Hematopoietic multipotent progenitor cell treated with erythropoietin and hydrocortisone succinate and interleukin-3 and kit ligand, for 4 days (in vitro differentiated cells): Measurements from ENCODE around the gene SNX20.
A peak's percentile ranks its signal among the peaks of the same experiment; 100 is the strongest.

Experiments
- DNase-seq: peaks from one replicate; pipeline ENCODE4 v3.0.0-alpha.2; 2015

SNX20 gene

DNA sequence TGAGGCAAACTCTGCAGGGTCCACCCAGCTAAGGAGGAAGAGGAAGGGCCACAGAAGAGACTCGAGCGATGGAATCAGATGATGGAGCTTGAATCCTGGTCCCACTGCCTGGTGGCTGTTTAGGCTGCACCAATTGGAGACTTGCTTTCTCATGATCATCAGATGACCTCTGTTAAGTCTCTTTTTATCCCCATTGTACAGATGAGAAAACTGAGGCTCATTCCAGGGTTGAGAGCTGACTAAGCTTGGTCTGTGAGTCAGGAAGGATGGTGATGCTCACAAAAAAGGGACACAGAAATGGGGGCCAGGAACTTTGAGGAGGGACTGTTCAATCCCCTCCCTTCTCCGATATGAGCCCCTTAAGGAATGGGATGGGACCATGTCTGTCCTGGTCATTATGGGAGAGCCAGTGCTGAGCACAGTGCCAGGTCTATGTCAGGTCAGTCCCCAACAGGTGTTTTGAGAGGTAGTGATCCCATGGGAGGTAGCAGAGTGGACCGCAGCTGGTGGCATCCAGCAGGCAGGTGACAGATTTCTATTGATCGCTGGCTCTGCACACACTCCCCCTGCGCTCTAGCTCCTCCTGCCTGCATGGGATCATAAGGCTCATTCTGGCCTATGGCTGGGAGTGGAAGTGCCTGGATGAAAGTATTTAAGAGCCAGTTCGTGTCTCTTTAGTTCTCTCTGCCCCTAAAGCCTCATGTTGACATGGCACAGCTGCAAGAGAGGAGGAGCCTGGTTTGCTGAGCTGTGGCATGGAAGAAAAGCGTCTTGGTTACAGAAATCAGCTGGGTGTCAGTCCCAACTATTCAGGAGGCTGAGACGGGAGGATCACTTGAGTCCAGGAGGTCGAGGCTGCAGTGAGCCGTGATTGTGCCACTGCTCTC, 27.2 kb downstream of the SNX20 start:
- DNase-seq = no peak

DNA sequence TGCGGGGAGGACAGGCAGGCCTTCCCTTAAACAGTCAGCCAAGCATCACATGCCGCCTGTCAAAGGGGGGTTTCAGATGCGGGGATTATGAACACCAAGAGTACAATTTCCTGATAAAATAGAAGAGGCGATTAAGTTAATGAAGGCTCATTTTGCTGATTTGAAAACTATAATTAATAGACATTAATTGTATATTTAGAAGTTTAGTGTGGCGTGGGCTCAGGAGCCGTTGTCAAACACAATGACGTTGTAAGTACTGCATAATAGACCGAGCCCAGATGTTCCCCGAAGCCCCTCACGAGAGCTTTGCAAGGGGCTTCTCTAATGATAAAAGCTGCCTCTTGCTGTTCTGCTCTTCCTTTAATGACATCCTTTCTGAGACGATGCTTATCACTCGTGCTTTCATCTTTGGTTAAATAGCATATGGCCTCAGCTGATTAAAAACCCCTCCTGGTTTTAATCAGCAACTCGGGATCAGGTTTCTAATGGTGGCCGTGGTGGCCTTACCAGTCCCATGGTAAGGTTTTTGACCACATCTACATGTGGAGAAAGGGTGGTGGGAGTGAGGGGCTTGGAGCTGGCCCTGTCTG, 28.2 kb downstream of the SNX20 start:
- DNase-seq = peak; percentile 53

DNA sequence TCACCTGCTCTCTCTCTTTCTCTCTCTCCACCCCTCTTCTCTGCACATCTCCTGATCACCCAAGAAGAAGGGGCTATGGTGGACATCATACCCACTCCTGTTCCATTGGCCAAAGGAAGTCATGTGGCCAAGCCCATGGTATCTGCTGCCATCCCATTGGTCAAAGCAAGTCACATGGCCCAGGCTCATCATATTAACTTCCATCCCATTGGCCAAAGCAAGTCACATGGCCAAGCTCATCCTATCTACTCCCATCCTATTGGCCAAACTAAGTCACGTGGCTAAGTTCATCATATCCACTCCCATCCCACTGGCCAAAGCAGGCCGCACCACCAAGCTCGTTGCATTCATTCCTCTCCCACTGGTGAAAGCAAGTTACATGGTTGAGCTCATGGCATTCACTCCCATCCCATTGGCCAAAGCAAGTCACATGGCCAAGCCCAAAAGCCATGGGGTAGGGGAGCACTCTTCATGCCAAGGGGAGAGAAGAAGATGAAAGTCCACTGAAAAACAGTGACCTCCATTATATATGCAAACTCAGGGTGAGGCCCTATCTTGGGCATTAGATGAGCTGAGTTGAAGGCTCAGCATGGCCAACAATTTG, 29.2 kb downstream of the SNX20 start:
- DNase-seq = no peak

DNA sequence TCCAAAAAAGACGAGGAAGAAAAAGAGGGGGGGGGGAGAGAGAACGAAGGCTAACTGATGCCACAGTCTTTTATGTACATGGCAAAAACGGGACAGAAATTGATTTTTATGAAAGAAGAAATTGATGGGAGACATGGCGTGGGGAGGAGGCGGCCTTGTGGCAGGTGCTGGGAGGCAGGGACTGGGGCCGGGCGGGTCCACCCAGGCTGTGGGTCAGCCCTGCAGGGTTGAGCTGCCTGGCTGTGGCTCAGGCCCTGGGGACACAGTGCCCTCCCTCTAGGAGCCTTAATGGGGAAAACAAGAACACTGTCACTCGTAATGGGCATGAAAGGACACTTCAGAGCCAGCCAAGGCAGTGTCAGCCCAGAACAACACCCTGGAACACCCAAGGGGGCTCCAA, 34.8 kb downstream of the SNX20 start:
- DNase-seq = no peak

DNA sequence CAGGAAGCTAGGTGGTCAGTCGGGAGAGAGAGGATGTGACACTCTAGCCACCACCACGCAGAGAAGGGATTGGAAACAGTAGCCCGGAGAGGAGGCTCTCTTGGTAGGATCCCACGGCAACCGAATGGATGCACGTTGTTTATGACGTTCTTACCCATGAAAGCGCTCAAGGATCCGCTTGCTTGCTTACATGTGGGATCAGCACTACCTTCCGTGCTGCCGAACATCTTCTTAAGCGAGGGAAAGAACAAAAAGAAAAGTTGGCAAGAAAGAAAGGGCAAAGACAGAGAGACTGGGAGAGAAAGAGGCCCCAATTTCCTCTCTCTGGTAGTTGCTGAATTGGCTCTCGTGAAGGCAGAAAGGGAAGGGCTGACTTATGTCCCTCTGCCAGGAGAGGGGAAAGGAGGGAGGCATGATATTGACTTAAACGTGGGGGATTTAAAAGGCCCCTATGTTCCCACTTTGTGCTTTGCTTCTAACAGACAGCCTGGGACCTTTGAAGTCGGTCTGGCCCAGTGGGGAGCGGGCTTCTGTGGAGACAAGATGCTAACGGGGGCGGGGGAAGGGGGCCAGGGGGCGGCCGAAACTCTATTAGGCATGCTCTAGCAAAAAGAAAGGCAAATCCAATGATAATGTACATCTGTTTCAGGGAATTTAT, 35.4 kb downstream of the SNX20 start:
- DNase-seq = no peak

DNA sequence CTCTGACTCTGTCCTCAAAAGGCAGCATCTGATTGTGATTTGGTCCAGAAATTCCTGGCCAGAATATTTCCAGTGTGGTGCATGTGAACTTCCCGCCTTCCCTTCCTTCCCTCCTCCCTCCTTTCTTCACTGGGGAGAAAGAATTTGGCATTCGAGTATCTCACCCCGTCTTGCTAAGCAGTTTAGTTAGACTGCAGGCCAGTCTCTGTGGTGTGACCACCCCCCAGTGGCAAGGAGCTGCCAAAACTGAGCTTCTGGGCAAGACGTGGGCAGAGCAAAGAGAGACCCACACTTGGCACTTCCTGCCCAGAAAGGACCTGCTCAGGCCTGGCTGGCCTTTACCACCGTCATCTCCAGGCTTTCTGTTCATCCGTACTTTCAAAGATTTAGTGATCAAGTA, 36.4 kb downstream of the SNX20 start:
- peak; percentile 71 for DNase-seq

DNA sequence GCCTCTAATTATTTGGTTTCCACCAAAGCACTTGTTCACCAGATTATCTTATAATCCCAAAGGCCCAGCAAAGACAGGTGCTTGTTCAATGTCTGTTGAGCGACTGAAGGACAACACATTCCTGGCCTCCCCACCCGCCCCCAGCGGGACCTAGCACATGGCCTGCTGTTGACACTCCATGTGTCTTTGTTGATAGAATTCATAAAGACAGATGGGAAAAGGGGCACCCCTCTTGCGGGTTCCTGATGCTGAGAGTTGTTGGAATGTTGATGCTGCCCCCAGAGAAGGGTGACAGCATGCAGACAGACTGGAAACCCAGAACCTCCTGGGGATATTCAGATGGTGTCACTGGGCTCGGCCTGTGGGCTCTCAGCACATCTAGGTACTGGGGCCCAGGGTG, 36.9 kb downstream of the SNX20 start:
- DNase-seq = no peak

DNA sequence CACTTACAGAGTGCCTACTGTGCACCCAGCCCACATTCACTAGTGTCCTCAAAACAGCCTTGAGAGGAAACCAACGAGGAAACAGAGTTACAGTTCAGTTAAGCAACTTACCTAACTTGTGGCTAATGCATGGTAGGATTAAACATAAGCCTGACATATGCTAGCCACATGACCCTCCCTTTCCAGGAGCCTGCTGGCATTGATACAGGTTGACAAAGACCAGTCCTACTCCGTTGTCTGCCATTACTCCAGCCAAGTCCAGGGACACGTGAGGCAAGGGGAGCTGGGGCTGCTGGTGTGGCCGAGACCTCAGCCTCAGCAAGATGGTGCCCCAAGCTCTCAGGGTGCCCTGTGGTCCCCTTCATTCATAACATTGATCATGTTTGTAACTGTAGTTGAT, 37.9 kb downstream of the SNX20 start:
- no peak for DNase-seq

DNA sequence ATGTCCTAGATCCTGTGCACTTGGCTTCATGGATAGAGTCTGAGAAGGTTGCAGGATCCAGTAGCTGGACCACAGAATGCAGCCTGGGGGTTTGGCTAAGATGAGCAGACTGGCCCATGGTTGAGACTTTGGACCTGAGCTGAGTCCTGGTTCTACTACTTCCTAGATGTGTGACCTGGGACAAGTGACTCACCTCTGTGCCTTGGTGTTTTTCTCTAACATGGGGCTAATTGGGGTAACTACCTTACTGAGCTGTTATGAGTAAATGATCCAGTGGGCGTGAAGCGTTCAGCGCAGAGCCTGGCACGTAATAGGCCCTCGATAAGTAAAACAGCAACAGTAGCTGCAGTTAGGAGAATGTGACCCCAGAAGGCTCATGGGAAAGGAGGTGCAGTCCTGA, 38.8 kb downstream of the SNX20 start:
- DNase-seq = no peak

DNA sequence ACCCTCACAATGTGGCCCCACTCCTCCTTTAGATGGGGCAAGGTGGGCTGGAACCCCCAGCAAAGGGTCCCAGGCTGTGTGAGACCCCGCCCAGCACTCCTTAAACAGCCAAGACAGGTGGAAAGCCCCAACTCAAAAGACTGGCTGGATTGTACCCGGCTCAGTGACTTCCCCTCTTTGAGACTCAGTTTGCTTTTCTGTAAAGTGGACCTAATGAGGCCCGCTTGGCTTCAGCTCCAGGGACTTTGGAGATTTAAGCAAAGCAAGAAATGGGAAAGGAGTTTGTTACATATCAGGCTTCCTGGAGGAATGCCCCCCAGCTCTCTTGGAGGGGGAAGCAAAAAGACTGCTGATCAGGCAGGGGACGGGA, 39.3 kb downstream of the SNX20 start:
- DNase-seq = no peak

DNA sequence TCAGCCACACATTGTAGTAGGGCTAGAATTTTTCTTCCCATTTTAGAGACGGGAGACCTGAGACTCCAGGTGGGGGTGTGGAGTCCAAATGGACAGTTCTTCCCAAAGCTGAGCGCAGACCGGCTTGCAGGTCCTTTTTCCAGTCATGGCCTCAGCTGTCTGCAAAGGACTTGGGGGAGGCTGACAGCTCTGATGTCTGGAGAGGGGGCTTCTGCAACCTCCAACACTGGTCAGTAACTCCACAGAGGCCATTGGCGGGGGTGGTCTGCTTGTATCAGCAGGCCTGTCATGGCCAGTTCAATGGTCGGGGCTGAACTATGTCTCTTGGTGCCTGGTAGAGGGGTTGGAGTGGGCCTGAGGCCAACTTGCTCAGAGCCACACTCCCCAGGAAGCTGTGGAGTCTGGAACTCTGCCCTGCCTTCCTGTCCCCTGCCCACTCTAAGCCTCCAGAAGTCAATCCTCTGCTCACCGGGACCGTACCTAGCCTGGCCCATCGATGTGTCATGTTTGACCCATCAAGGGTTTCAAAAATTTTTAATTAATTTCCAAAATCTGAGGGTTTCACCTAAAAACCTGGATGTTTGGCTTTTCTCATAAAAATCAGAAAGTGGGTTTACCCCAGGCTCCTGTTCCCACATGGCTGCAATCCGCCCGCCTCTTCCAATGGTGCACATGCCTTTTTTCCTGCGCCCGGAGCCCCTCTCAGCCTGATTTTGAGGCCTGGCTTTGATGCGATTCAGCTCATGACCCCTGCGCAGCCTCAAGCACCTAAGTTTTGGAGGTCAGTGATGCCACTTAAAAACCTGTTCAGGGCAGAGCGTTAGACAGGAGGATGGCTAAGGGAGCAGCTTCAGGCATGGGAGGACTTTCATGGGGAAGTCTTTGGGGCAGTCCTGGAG, 39.9 kb downstream of the SNX20 start:
- no peak for DNase-seq

DNA sequence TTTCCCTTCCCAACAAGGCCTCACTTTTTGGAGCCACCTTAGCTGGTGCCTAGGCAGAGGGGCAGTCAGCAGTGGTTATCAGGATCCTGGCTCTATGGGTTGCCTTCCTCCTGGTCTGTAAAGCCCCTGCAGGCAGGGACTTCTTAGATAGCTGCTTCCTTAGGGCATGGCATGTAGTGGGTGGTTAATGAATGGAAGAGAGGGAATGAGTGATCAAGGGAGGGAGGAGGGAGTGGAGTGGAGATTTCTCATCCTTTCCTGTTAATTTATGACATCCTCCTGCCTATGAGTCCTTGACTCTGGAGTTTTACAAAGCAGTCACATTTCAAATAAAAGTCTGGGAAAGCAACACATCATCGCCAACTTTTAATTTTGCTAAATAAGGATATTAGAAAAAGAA, 40.7 kb downstream of the SNX20 start:
- DNase-seq = no peak

DNA sequence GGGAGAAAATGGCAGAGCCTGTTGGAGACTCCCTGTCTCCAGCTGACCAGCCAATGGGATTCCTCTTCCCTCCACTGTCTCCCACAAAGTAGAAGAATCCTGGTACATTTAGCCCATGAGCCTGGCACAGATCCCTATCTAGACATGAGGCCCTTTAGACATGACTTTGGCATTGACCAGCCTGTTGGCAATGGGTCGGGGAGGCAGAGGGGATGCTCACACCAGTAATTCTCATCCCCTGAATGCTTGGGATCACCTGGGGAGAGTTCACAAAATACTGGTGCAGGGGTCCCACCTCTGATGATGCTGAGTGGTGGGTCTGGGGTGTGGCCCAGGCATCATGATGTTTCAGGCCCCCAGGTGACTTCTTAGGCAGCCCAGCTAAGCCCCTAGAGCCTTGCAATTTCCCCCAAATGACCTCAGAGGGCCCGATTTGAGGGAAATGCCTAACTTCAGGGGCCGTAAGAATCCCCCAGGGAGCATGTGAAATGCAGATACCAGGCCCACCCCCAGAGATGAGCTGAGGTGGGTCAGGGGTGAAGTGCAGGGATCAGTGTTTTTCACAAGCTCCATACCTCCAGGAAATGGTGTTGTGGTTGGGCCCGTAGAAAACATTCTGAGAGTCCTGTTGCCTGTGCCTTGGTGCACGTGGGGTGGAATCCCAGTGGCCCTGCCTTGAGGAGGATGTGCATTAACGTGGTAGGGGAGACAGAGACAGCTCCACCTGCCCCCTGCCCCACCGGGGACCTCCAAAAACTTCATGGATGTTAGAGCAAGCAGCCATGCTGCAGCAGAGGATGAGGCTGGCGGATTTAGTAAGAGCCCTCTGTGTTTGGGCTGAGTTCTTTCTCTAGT, 42.1 kb downstream of the SNX20 start:
- no peak for DNase-seq

DNA sequence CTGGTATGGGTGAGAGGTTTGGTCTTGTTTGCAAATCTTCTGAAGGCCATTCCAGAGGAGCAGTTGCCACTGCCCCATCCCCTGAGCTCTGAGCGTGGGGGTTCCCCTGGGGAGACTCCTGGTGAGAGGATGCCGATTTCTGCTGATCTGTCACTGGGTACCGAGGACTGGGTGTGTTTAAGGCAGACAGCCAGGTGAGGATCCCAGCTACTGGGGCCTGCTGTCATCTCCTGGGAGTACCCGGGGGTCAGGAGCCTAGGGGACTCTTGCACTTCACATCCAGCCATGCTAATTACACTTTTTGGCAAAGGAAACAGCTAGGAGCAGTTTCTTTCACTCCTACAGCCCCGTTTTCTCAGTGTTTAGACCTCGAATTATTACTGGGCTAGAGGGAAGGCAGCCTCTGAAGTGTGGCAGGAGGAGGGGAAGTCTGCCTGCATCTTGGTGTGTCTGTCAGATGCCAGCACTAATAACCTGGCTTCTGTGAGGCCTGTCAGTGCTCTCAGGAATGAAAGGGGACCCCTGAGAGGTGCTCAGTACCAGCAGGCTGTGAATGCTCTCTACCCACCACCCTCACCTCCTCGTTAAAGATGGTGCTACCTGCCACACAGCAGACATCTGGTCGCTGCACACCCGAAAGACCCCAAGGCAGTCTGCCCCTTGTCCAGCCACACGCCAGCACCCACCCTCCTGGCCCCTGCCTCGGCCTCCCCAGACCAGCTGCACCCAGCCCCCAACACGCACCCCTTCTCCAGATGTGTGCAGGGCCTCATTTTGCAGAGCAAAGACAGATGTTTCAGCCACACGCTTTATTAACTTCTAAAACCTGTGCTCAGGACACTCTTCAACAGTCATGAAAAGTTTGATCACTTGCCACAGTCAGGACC, 43.2 kb downstream of the SNX20 start:
- no peak for DNase-seq

DNA sequence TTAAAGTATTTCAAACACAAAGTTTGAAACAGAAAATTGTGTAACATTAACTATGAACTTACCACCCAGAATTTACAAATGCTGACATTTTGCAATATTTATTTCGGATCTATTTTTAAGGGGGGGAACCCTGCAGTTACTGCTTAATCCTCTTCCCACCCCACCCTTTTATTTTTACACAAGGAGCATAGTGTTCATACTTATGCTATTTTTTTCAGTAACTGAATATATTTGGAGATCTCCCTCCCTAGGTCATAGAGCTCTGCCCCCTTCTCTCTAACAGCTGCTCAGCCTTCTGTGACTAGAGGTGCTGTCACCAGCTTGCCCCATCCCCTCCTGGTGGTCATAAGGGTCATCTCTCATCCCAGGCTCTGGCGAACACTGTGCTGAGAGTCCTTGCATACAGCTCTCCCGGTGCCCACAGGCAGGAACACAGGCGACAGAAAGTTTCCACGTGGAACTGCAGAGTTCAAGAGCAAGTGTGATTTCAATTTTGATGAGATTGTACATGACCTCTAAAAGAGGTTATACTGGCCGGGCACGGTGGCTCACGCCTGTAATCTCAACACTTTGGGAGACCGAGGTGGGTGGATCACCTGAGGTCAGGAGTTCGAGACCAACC, 44.2 kb downstream of the SNX20 start:
- no peak for DNase-seq

DNA sequence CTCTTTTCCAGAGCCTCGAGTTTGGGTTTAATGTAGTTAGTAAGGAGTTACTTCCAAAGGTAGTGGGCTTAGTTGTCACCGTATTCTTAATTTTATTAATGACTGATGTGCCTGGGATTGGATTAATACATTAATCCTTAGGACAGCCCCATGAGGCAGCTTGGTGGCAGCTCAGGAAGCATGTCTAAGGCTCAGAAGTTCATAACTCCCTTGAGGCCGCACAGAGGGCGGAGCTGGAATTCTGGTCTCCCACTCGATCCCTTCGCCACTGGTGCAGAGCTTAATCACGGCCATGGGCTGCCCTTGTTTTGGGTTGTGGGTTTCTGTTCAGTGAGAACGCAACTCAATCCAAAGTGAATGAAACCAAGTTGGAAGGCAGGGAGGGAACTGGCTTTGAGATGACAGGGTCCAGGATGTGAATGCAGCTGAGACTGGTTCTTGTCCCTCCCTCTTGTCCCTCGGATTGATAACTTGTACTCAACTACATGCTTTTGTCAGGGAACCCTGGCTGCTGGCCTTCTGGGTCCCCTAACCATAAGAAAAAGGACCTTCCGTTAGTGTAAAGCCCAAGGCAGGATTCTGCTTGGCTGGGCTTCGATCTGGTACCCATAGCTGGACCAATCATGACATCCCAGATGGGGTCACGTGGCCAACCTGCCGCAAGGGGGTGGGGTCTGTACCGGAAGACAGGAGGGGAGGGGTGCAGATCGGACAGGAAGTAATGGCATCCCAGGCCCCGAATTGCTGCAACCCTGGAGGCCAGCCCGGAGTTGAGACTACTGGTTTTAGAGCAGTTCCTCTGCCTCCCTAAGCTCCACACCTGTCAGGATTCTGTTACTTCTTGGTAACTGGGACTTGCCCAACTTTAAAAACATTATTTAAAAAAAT, 45.4 kb downstream of the SNX20 start:
- peak; percentile 55 for DNase-seq

DNA sequence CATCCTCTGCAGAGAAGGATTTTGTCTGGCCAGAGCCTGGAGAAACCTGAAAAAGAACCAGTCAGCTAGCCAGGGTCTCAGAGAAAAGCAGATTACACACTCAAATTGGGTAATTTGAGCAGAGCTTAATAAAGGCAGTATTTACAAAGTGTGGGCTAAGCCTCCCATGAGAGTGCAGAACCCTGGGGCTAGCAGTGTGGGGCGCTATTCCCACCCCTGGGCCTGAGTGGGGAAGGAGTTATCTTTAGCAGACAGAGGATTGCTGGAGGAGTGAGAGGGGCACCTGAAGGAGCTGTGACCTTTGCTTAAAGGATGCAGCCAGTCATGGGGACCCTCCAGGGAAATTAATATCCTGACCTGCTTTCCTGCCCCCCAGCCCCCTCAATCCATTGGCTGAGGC, 46.2 kb downstream of the SNX20 start:
- no peak for DNase-seq

DNA sequence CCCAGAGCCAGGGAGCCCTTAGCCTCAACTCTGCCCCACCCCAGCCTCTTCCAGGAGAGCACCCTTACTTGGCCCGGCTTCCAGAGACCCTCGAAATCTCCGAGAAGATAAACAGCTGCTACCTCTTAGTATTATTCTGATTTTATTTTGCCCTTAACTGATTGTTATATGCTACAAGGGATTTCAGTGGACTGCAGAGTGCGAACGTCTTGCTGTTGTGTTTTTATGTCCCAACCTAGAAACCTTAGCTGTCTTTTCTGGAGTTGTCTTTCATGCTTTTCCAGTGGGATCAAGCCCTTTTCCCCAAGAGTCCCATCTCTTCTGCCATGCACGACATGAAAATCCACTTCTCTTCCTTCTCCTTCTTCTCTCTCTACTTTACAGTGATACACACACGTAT, 47.0 kb downstream of the SNX20 start:
- DNase-seq = no peak
